GM12801 (cell line): ENCODE measurements around the gene SNAP29.

Experiments
- CTCF ChIP-seq: IDR thresholded peaks from one replicate; pipeline ENCODE4 v1.5.1; 2011; ENCODE audit warnings: control low read depth; ENCODE audit not compliant: insufficient read length; ENCODE audit errors: extremely low read depth

SNAP29 gene

DNA sequence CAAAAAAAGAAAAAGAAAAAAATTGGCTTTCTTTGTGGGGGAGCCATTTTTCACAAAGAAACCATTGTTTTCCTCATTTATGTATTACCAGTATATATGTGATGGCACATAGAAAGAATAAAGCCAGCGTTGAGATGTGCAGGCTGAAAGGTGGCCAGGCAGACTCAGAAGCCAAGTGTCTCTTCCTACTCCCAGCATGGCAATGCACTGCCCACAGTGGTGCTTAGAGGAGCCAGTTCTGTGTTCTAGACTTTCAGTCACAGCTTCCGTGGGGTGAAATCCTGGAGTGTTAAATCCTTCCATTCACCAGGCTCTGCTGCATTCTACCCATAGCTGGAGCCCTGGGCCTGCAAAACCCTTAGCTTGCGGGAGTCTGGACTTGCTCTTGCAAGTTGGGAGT, 18.9 kb downstream of the SNAP29 start:
- TF ChIP-seq CTCF: no peak

DNA sequence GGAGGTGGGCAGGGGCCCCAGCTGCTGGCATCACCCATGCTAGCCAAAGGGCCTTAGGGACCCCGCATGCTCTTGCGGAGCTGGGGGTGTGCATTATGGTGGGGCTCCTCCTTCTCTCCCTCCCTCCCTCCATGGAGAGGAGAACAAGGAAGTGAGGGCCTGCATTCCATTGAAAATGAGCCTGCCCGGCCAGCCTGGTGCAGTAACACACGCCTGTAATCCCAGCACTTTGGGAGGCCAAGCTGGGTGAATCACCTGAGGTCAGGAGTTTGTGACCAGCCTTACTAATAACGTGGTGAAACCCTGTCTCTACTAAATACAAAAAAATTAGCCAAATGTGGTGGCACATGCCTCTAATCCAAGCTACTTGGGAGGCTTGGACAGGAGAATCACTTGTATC, 22.4 kb downstream of the SNAP29 start:
- TF ChIP-seq CTCF: no peak

DNA sequence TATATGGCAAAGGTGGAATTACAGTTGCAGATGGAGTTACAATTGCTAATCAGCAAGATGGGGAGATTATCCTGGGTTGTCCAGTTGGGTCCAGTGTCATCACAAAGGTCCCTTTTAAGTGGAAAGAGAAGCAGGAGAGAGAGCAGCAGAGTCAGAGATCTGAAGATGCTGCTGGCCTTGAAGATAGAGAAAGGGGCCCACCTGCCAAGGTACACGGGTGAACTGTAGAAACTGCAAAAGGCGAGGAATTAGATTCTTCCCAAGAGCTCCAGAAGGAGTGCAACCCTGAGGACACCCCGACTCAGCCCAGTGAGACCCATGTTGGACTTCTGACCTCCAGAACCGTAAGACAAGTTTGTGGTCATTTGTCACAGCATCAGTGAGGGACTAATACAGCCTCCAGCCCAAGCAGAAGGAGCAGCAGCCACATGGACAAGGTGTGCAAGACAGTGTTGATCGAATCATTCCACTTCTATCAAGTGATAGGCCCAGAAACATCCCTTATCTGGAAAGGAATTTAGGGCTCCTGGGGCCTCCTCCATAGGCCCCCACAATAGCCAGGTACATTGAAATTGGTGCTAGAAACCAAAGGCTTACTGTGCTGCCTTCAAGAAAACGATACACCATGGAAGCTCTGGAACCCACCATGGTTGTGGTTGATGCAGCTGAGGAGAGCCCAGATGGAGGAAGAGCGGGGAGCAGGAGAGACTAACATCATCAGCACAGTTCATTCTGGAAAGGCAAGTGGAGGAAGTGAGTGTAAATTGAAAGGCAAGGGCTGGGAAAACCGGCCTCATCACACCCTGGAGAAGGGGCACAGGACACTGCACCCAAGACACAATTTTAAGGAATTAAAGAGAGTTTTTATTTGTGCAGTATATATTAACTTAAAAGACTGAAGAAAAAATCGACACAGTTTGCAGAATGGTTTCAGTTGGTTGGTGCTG, 23.3 kb downstream of the SNAP29 start:
- no peak for TF ChIP-seq CTCF

DNA sequence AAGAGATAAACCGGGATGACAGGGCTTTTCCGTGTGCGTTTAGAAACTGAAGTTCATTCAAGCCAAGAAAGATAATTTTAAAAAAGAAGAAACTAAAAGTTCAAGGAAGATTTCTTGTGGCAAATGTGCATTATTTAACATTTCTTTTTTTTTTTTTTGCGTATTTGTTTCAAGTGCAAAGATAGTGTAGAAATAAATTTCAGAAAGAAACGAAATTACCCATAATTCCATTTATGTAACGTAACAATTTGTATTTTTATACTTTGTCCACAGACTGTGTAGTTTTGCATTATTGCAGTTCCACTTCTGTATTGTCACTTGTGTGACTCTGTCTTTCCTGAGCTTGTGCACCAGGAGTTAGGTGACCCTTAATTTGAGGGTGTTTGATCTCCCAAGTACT, 24.0 kb downstream of the SNAP29 start:
- no peak for TF ChIP-seq CTCF

- TF ChIP-seq CTCF: no peak
These were observed 25.6 kb downstream of the SNAP29 start for GRCh38 chr22:20884454-20884853.

DNA sequence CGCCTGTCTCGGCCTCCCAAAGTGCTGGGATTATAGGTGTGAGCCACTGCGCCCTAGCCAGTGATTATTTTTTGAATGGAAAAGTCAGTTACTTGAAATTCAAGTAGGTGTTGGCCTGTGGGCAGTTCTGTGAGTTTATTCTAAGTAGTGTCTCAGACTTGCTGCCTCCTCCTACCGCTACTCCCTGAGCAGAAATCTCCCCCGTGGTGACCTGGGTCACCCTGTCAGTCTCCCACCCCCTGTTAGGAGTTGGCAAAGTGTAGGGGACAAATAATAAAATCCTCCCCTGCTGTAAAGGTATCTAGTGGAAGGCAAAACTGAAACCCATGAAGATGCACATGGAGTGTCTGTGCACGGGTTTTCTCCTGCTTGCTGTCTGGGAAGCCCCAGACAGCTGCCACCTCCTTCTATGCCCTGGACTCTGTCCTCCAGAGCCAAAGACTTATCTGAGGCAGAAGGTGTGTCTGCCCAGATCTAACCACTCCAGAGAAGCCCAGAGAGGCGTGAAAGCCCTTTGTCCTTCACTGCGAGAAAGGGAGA, 26.3 kb downstream of the SNAP29 start:
- no peak for TF ChIP-seq CTCF

GRCh38 chr22:20885557-20886323, 26.9 kb downstream of the SNAP29 start:
- TF ChIP-seq CTCF: peak; percentile 7
